ENCODE data around the gene FGF13. TPM values are rescaled to one million over a fixed set of nuclear protein-coding genes. Genes with fewer than 3 reads are reported as not detected.

The FGF13 gene
- total and polyA plus RNA-seq, 12 donors: 0.48 to 13.4 (median 2.4) TPM

GRCh38 chrX:138651494-138651893 lies 60.0 kb downstream of the FGF13 start:
- no peak for DNase-seq
- H3K27ac ChIP-seq: no peak overlapping the region
- no peaks in the 10 kb centered on the region for H3K9me3 ChIP-seq (replicated peaks in 1 of 3)
- intact Hi-C loops (cut with DNase I): no loop called here
- no peaks in the 10 kb centered on the region for H3K36me3 ChIP-seq (replicated peaks in 1 of 2)
- H3K27me3 ChIP-seq: no peaks in the 10 kb centered on the region
- no peak overlapping the region for H3K4me3 ChIP-seq
- no peaks in the 10 kb centered on the region for H3K4me1 ChIP-seq (replicated peaks in 1 of 2)
- no peak for TF ChIP-seq POLR2A (IDR thresholded peaks at IDR 0.05)
- TF ChIP-seq, protein P1, sequence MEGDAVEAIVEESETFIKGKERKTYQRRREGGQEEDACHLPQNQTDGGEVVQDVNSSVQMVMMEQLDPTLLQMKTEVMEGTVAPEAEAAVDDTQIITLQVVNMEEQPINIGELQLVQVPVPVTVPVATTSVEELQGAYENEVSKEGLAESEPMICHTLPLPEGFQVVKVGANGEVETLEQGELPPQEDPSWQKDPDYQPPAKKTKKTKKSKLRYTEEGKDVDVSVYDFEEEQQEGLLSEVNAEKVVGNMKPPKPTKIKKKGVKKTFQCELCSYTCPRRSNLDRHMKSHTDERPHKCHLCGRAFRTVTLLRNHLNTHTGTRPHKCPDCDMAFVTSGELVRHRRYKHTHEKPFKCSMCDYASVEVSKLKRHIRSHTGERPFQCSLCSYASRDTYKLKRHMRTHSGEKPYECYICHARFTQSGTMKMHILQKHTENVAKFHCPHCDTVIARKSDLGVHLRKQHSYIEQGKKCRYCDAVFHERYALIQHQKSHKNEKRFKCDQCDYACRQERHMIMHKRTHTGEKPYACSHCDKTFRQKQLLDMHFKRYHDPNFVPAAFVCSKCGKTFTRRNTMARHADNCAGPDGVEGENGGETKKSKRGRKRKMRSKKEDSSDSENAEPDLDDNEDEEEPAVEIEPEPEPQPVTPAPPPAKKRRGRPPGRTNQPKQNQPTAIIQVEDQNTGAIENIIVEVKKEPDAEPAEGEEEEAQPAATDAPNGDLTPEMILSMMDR (IDR thresholded peaks at IDR 0.05): no peak

DNA sequence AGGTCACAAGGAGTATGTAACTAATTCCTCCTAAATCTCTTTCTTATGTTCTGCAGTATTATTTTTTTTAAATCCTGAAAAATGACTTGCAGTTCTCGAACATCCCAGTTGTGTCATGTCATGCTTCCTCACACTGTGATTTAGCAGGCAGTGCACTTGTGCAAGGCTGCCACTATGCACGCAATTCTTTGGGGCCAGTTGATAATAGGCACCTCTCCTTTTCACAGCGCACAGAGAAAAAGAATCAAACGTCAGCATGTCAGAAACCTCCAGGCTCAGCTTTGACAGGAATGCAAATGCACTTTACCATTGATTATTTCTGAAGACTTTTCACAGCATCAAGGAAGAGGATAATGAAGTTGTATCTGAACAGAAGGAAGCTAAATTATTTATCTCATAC lies 62.9 kb downstream of the FGF13 start:
- no peaks in the 10 kb centered on the region for H3K9me3 ChIP-seq (replicated peaks in 1 of 3)
- H3K4me1 ChIP-seq (replicated peaks in 1 of 2): no peaks in the 10 kb centered on the region
- DNase-seq: no peak
- peaks cover 9% of the 10 kb centered on the region for H3K27me3 ChIP-seq
- intact Hi-C loops (cut with DNase I): no loop called here
- H3K36me3 ChIP-seq (replicated peaks in 1 of 2): no peaks in the 10 kb centered on the region
- TF ChIP-seq, protein P1 (IDR thresholded peaks at IDR 0.05): no peak
- TF ChIP-seq POLR2A (IDR thresholded peaks at IDR 0.05): no peak
- WGBS, 4 donors: 46 to 55% (median 50%) methylated on average over 3 to 4 of the region's 4 CpGs
- H3K27ac ChIP-seq: no peak overlapping the region
- no peak overlapping the region for H3K4me3 ChIP-seq

DNA sequence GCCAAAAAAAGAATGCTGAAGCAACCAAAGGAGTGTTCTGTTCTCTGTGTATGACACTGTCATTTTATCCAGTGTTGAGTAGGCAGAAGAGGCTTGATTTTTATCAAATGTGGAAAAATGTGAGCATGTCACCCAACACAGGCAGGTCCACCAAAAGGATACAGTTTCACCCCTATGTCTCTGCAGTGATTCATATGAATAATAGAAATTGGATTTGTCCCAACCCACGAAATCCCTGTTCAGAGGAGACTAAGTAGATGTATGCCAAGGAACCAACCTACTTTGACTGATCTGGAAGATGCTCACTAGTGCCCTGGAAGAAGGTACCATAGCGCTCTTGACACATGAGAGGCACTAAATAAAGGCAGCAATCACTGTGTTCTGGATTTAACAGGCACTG lies 72.5 kb downstream of the FGF13 start:
- TF ChIP-seq POLR2A (IDR thresholded peaks at IDR 0.05): no peak
- TF ChIP-seq, protein P1 (IDR thresholded peaks at IDR 0.05): no peak
- intact Hi-C loops (cut with DNase I): no loop called here
- Histone ChIP-seq H3K36me3 (replicated peaks in 1 of 2) (no peaks in the 10 kb centered on the region), H3K27me3 (no peaks in the 10 kb centered on the region), H3K27ac (no peak overlapping the region), H3K9me3 (replicated peaks in 1 of 3) (no peaks in the 10 kb centered on the region), H3K4me1 (replicated peaks in 1 of 2) (no peaks in the 10 kb centered on the region), H3K4me3 (no peak overlapping the region)
- no peak for DNase-seq
- 38 to 61% (median 48%) methylated on average over 2 of the region's 2 CpGs for WGBS, 4 donors

MicroRNA genes within 50 kb of the gene (microRNA counts, 767-probe panel; counts per million panel counts)
- 0 counts per million in 2 donors for microRNA hsa-miR-504

Small RNA genes lying within 50 kb of the gene (microRNA-seq; reads per million reads assigned to microRNA genes)
- gene MIR504: 3.1 reads per million in 3 donors

Small RNA genes lying within 50 kb of the gene (small RNA-seq; reads per million reads assigned to genes)
- gene AL031386.1 (0 reads per million in 2 donors), gene MIR504 (0 reads per million in 2 donors)
